BE2C (cell line): ENCODE results near the gene NUP93.
A peak's percentile ranks its signal among the peaks of the same experiment; 100 is the strongest.
"Not testable (repeated sequence)": the region's sequence is repeated elsewhere in the genome, so short reads cannot be mapped to it uniquely, and the experiment has no call there.

ENCODE experiments used
- DNase-seq: peaks from one replicate; pipeline ENCODE4 v3.0.0-alpha.2; 2020
- H3K27me3 ChIP-seq: fragments of 250-450 bp; sonication (Bioruptor Pico); 2 replicates; pipeline ENCODE4 v1.5.1; 2020; ENCODE audit warnings: mild to moderate bottlenecking
- H3K36me3 ChIP-seq: fragments of 250-450 bp; sonication (Bioruptor Pico); 2 replicates; pipeline ENCODE4 v1.5.1; 2020; ENCODE audit warnings: mild to moderate bottlenecking
- H3K4me1 ChIP-seq: fragments of 250-450 bp; sonication (Bioruptor Pico); 2 replicates; pipeline ENCODE4 v1.5.1; 2020
- H3K4me3 ChIP-seq: 2 replicates; pipeline ENCODE4 v1.5.1; 2011; ENCODE audit warnings: low read depth, low read length
- H3K9me3 ChIP-seq: fragments of 250-450 bp; sonication (Bioruptor Pico); 2 replicates; pipeline ENCODE4 v1.5.1; 2020
- TF ChIP-seq, protein P1 (sequence below): IDR thresholded peaks from 2 replicates; pipeline ENCODE4 v1.5.1; 2012; ENCODE audit warnings: mild to moderate bottlenecking, low read depth, low read length

Gene NUP93

DNA sequence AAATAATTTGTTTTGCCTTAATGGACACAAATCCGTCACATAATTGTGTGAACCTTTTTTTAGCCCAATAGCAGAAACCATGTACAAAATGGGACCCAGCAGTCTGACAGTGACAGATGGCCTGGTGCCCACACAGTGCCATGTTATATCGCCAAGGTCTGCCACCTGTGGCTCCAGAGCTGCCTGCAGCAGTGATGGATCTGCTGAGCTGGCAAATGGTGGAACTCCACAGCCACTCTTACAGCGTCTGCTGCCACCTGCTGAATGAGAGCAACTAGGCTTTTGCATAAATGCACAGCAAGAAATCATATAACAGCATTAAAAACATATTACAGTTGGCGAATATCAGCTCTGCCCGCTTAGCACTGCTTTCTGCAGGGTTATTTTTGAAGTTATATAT is 59.4 kb downstream of the NUP93 start:
- H3K4me1 ChIP-seq, result peaks cover 12% of the 10 kb centered on the region
- no peak overlapping the region for H3K4me3 ChIP-seq
- H3K9me3 ChIP-seq, result no peaks in the 10 kb centered on the region
- peak; percentile 67 for DNase-seq
- H3K36me3 ChIP-seq, result no peaks in the 10 kb centered on the region
- no peaks in the 10 kb centered on the region for H3K27me3 ChIP-seq
- TF ChIP-seq, protein P1, sequence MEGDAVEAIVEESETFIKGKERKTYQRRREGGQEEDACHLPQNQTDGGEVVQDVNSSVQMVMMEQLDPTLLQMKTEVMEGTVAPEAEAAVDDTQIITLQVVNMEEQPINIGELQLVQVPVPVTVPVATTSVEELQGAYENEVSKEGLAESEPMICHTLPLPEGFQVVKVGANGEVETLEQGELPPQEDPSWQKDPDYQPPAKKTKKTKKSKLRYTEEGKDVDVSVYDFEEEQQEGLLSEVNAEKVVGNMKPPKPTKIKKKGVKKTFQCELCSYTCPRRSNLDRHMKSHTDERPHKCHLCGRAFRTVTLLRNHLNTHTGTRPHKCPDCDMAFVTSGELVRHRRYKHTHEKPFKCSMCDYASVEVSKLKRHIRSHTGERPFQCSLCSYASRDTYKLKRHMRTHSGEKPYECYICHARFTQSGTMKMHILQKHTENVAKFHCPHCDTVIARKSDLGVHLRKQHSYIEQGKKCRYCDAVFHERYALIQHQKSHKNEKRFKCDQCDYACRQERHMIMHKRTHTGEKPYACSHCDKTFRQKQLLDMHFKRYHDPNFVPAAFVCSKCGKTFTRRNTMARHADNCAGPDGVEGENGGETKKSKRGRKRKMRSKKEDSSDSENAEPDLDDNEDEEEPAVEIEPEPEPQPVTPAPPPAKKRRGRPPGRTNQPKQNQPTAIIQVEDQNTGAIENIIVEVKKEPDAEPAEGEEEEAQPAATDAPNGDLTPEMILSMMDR, result peak; percentile 68

GRCh38 chr16:56792967-56793366 is 63.0 kb downstream of the NUP93 start:
- TF ChIP-seq, protein P1, result no peak
- Histone ChIP-seq H3K36me3 (no peaks in the 10 kb centered on the region), H3K4me1 (peaks cover 6% of the 10 kb centered on the region), H3K27me3 (no peaks in the 10 kb centered on the region), H3K9me3 (no peaks in the 10 kb centered on the region), H3K4me3 (no peak overlapping the region)
- DNase-seq, result no peak

DNA sequence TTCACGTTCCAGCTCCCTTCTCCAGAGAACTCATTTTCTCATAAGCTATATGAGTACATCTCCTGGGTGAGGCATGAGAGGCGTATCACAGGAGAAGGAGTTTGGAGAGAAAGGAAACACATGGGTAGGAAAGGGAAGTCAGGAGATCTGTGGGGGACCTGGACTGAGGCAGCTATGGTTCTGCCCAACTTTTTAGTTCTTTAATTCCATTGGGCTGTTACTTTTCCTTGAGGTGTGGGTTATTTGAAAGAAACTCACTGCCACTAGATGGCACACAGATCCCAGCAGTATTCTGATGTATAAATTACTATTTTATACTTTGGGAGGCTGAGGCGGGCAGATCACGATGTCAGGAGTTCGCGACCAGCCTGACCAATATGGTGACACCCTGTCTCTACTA is 63.6 kb downstream of the NUP93 start:
- H3K9me3 ChIP-seq, result no peaks in the 10 kb centered on the region
- peak; percentile 20 for DNase-seq
- no peaks in the 10 kb centered on the region for H3K36me3 ChIP-seq
- H3K4me3 ChIP-seq, result no peak overlapping the region
- TF ChIP-seq, protein P1, result peak; percentile 61
- no peaks in the 10 kb centered on the region for H3K27me3 ChIP-seq
- H3K4me1 ChIP-seq, result peaks cover 4% of the 10 kb centered on the region; the same call in 1 of the 2 replicates

DNA sequence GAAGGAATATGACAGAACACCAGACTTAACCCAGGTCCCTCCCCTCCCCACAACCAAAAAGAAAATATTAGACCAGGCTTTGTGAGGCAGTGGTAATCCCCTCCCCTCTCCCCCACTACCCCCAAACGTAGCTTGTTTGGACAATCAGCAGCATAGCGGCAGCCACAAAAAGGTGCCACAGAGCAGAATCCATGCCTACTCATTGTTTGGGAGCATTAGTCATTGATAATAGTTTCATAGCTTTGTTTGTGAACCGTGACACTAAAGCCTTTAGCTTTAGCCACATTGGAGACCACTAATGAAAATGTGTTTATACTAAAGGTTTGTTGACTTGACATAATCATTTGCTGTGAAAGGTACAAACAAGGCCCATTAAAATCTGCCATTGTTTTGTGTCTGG is 65.1 kb downstream of the NUP93 start:
- TF ChIP-seq, protein P1, result no peak
- H3K9me3 ChIP-seq, result no peaks in the 10 kb centered on the region
- peaks cover 4% of the 10 kb centered on the region; the same call in 1 of the 2 replicates for H3K4me1 ChIP-seq
- H3K4me3 ChIP-seq, result no peak overlapping the region
- no peak for DNase-seq
- no peaks in the 10 kb centered on the region for H3K27me3 ChIP-seq
- no peaks in the 10 kb centered on the region for H3K36me3 ChIP-seq

DNA sequence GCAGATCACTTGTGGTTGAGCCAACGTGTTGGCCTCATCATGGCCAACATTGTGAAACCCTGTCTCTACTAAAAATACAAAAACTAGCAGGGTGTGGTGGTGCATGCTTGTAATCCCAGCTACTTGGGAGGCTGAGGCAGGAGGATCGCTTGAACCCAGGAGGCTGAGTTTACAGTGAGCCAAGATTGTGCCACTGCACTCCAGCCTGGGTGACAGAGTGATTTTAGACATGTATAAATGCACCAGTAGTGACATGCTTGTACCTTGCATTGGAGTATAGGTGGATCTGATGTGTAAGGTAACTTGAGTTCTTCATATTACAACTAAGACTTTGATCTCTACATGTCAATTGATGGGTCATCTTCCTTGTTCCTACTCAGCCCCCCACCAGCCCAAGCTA is 67.1 kb downstream of the NUP93 start:
- H3K4me3 ChIP-seq, H3K36me3 ChIP-seq, DNase-seq, H3K9me3 ChIP-seq, H3K27me3 ChIP-seq: not testable (repeated sequence)
- peaks cover 13% of the 10 kb centered on the region for H3K4me1 ChIP-seq

- Histone ChIP-seq H3K4me1 (peaks cover 13% of the 10 kb centered on the region), H3K36me3 (no peaks in the 10 kb centered on the region), H3K9me3 (no peaks in the 10 kb centered on the region), H3K27me3 (no peaks in the 10 kb centered on the region), H3K4me3 (no peak overlapping the region)
- TF ChIP-seq, protein P1, result no peak
- no peak for DNase-seq
Observed at GRCh38 chr16:56797861-56798260, 67.9 kb downstream of the NUP93 start.

GRCh38 chr16:56798955-56799354 is 69.0 kb downstream of the NUP93 start:
- no peak for DNase-seq
- Histone ChIP-seq H3K9me3 (no peaks in the 10 kb centered on the region), H3K27me3 (no peaks in the 10 kb centered on the region), H3K4me3 (no peak overlapping the region), H3K4me1 (peaks cover 10% of the 10 kb centered on the region), H3K36me3 (no peaks in the 10 kb centered on the region; the same call in 1 of the 2 replicates)
- TF ChIP-seq, protein P1, result no peak
